A549 (cell line): ENCODE measurements around the gene C10orf67. TPM values are rescaled to one million over a fixed set of nuclear protein-coding genes. Genes with fewer than 3 reads are reported as not detected.
"Not testable (repeated sequence)": the region's sequence is repeated elsewhere in the genome, so short reads cannot be mapped to it uniquely, and the experiment has no call there.

Experiments
- ATAC-seq, 2 experiments: fragments of 200-7000 bp in 1 of 2; fragments of >200 bp in 1 of 2; cut with Nextera tagmentation in 1 of 2; cut with Tn5 transposase in 1 of 2; 3 replicates each; pipeline versions ENCODE4 v1.8.0 to v1.9.1; 2018 to 2020; ENCODE audit warnings: mild to moderate bottlenecking in 1 of 2, moderate library complexity in 1 of 2
- CTCF ChIA-PET: fragments of 300-600 bp; sonication (Branson Sonifier 250); formaldehyde crosslinking; extraction: SDS; loops from one replicate; lab custom pipeline; 2021; ENCODE audit warnings: antibody characterized with exemption, inconsistent platforms; lab: Yijun Ruan, JAX
- POLR2A ChIA-PET: fragments of 350-600 bp; formaldehyde crosslinking; extraction: SDS; loops from one replicate; lab custom pipeline; 2021; ENCODE audit warnings: antibody characterized with exemption, inconsistent platforms; lab: Yijun Ruan, JAX
- DNase-seq, 2 experiments: peaks; one replicate each; pipeline versions ENCODE4 v3.0.0 to v3.0.0-alpha.2; 2011 to 2016; ENCODE audit warnings: low read depth in 1 of 2, low spot score in 1 of 2
- FAIRE-seq: peaks from 2 replicates; lab custom pipeline; 2011; peaks lifted over from hg19 to GRCh38; lab: Jason Lieb, UNC
- H3K27ac ChIP-seq, 2 experiments: fragments of >200 bp; sonication (Bioruptor Twin); formaldehyde crosslinking; 3 replicates each; pipeline ENCODE4 v1.5.1; 2016 to 2017
- H3K4me1 ChIP-seq: fragments of >200 bp; sonication (Bioruptor Twin); formaldehyde crosslinking; 3 replicates; pipeline ENCODE4 v1.6.1; 2016
- H3K4me2 ChIP-seq: fragments of >200 bp; sonication (Bioruptor Twin); formaldehyde crosslinking; 3 replicates; pipeline ENCODE4 v1.6.1; 2016
- H3K4me3 ChIP-seq: fragments of >200 bp; sonication (Bioruptor Twin); formaldehyde crosslinking; 3 replicates; pipeline ENCODE4 v1.5.1; 2016
- H3K9me3 ChIP-seq: fragments of >200 bp; sonication (Bioruptor Twin); formaldehyde crosslinking; 3 replicates; pipeline ENCODE4 v1.6.1; 2016
- BCL3 ChIP-seq: fragments of >200 bp; sonication (Bioruptor Twin); formaldehyde crosslinking; IDR thresholded peaks from 3 replicates; pipeline ENCODE4 v1.6.1; 2016
- CBX8 ChIP-seq: fragments of 200-600 bp; sonication (generic); IDR thresholded peaks from 2 replicates; pipeline ENCODE4 v1.6.1; 2016
- CEBPB ChIP-seq, 2 experiments: fragments of >200 bp in 1 of 2; sonication (Bioruptor Twin) in 1 of 2; formaldehyde crosslinking in 1 of 2; IDR thresholded peaks; 2 replicates each; pipeline ENCODE4 v1.6.1; 2012 to 2016
- CHD2 ChIP-seq: fragments of 150-350 bp; IDR thresholded peaks from 2 replicates; pipeline ENCODE4 v1.6.1; 2014; ENCODE audit warnings: low read length; ENCODE audit not compliant: partially characterized antibody
- CTCF ChIP-seq: fragments of >200 bp; sonication (Bioruptor Twin); formaldehyde crosslinking; IDR thresholded peaks from 3 replicates; pipeline ENCODE4 v1.5.1; 2016
- E2F6 ChIP-seq: IDR thresholded peaks from 2 replicates; pipeline ENCODE4 v1.6.1; 2012; ENCODE audit warnings: low read depth, borderline replicate concordance
- FOXS1 ChIP-seq: fragments of 250-450 bp; sonication (Bioruptor Pico); IDR thresholded peaks from 2 replicates; pipeline ENCODE4 v1.5.0; 2020; ENCODE audit warnings: mild to moderate bottlenecking, moderate library complexity
- HES2 ChIP-seq: fragments of >200 bp; sonication (Bioruptor Twin); formaldehyde crosslinking; IDR thresholded peaks from 2 replicates; pipeline ENCODE4 v1.6.1; 2016
- HMGXB4 ChIP-seq: fragments of 250-450 bp; sonication (Bioruptor Pico); IDR thresholded peaks from 2 replicates; pipeline ENCODE4 v1.5.0; 2021; ENCODE audit warnings: mild to moderate bottlenecking, moderate library complexity, borderline replicate concordance
- HOXA7 ChIP-seq: fragments of 250-450 bp; sonication (Bioruptor Pico); IDR thresholded peaks from 2 replicates; pipeline ENCODE4 v1.5.0; 2020; ENCODE audit warnings: mild to moderate bottlenecking, moderate library complexity
- JUNB ChIP-seq: fragments of >200 bp; sonication (Bioruptor Twin); formaldehyde crosslinking; IDR thresholded peaks from 2 replicates; pipeline ENCODE4 v1.6.1; 2016
- KDM1A ChIP-seq: fragments of 200-600 bp; sonication (generic); IDR thresholded peaks from 2 replicates; pipeline ENCODE4 v1.6.1; 2016; ENCODE audit warnings: low read depth, mild to moderate bottlenecking
- MAFK ChIP-seq: fragments of 450-650 bp; IDR thresholded peaks from 2 replicates; pipeline ENCODE4 v1.6.1; 2014; ENCODE audit not compliant: partially characterized antibody
- NFE2L2 ChIP-seq: fragments of 150-350 bp; conservative IDR thresholded peaks from 2 replicates; pipeline ENCODE4 v1.6.1; 2014; ENCODE audit warnings: low read length
- NPAS2 ChIP-seq: fragments of 250-450 bp; sonication (Bioruptor Pico); IDR thresholded peaks from 2 replicates; pipeline ENCODE4 v1.8.0; 2022; ENCODE audit warnings: mild to moderate bottlenecking, moderate library complexity, borderline replicate concordance
- RARB ChIP-seq: fragments of 250-450 bp; sonication (Bioruptor Pico); IDR thresholded peaks from 2 replicates; pipeline ENCODE4 v1.8.0; 2021; ENCODE audit warnings: mild to moderate bottlenecking, moderate library complexity
- RCOR1 ChIP-seq: fragments of 150-350 bp; IDR thresholded peaks from 2 replicates; pipeline ENCODE4 v1.6.1; 2014; ENCODE audit warnings: antibody characterized with exemption, low read length, low read depth
- RNF2 ChIP-seq: fragments of 200-600 bp; sonication (generic); IDR thresholded peaks from 2 replicates; pipeline ENCODE4 v1.6.1; 2016; ENCODE audit warnings: low read depth, mild to moderate bottlenecking, antibody characterized with exemption, moderate library complexity, borderline replicate concordance
- SREBF2 ChIP-seq: fragments of 450-650 bp; IDR thresholded peaks from 2 replicates; pipeline ENCODE4 v1.6.1; 2014; ENCODE audit warnings: mild to moderate bottlenecking, moderate library complexity
- ZC3H11A ChIP-seq: fragments of 450-650 bp; IDR thresholded peaks from 2 replicates; pipeline ENCODE4 v1.6.1; 2014; ENCODE audit warnings: antibody characterized with exemption, mild to moderate bottlenecking
- ZSCAN20 ChIP-seq: fragments of 250-450 bp; sonication (Bioruptor Pico); IDR thresholded peaks from 2 replicates; pipeline ENCODE4 v1.8.0; 2022; ENCODE audit warnings: mild to moderate bottlenecking, moderate library complexity
- WGBS: methylation state at CpG from one replicate; pipeline ENCODE4 v1.1.6; 2017; ENCODE audit errors: missing lambda C conversion rate; 5-methylcytosine and 5-hydroxymethylcytosine counted together
- polyA plus RNA-seq, 4 experiments: library from polyadenylated mRNA; depleted of rRNA in 3 of 4; stranded (reverse); fragments of >200 nt; fragmentation: RNase III in 1 of 4; extraction: RNeasy Plus Mini Kit Qiagen cat#74134 plus additional on column Dnase treatment in 1 of 4; gene quantifications; 2 replicates in 3 of 4; 3 replicates in 1 of 4; pipeline ENCODE4 v1.2.3, GENCODE V29; 2011 to 2017

C10orf67 gene
- polyA plus RNA-seq, 2 of the 4 experiments (the other 2 are of a cell fraction), result 0.06 to 0.09 TPM

- H3K4me2 ChIP-seq, result no peak overlapping the region
- no peak for FAIRE-seq
- TF ChIP-seq HES2 (no peak), SREBF2 (no peak), FOXS1 (no peak), KDM1A (no peak), CEBPB (IDR thresholded peaks at IDR 0.05) (no peak), NPAS2 (CRISPR knock-in tag) (no peak), E2F6 (no peak), HMGXB4 (no peak), RCOR1 (no peak), CBX8 (no peak), CHD2 (no peak), HOXA7 (no peak), RNF2 (no peak), ZC3H11A (no peak), JUNB (no peak), ZSCAN20 (CRISPR knock-in tag) (no peak)
- TF ChIP-seq, all 56 proteins: peak for 0
- Histone ChIP-seq H3K9me3 (no peaks in the 10 kb centered on the region), H3K4me1 (no peaks in the 10 kb centered on the region), H3K27ac (no peak overlapping the region), H3K4me3 (no peak overlapping the region)
- 7% methylated on average over 1 of the region's 1 CpG for WGBS
- ChIA-PET CTCF (interaction anchor here (0.8 to 11.3 kb wide), 2 partner anchors 47 to 216 kb away, joined by 3 to 176 read pairs; no protein-coding TSS in a partner anchor), POLR2A (no interaction called here)
- ATAC-seq (no peak), DNase-seq (no peak)
These were observed 33.6 kb downstream of the C10orf67 start for GRCh38 chr10:23311034-23311433.

- 0% methylated on average over 1 of the region's 1 CpG for WGBS
These were observed 34.2 kb downstream of the C10orf67 start for GRCh38 chr10:23310404-23310803.

GRCh38 chr10:23299961-23300360 lies 44.6 kb downstream of the C10orf67 start:
- H3K4me1 ChIP-seq, H3K27ac ChIP-seq, ATAC-seq, FAIRE-seq, H3K9me3 ChIP-seq, H3K4me3 ChIP-seq, H3K4me2 ChIP-seq, POLR2A ChIA-PET, DNase-seq, CTCF ChIA-PET: not testable (repeated sequence)
- WGBS, result 26% methylated on average over 7 of the region's 7 CpGs

More at GRCh38 chr10:23310404-23310803, 34.2 kb downstream of the C10orf67 start:
- no peak for TF ChIP-seq BCL3
- no peak for TF ChIP-seq CEBPB (IDR thresholded peaks at IDR 0.05)
- no peak for TF ChIP-seq NFE2L2
- no peak for TF ChIP-seq RNF2
- TF ChIP-seq CTCF, result no peak
- TF ChIP-seq NPAS2 (CRISPR knock-in tag), result no peak
- no peak for TF ChIP-seq MAFK
- no peak for TF ChIP-seq RARB (CRISPR knock-in tag)
- TF ChIP-seq, all 56 proteins: peak for 0
- H3K9me3 ChIP-seq, result no peaks in the 10 kb centered on the region
- no peak overlapping the region for H3K4me2 ChIP-seq
- ATAC-seq (no peak), FAIRE-seq (no peak), DNase-seq (no peak)
- H3K27ac ChIP-seq, result no peak overlapping the region
- no peak overlapping the region for H3K4me3 ChIP-seq
- ChIA-PET CTCF (interaction anchor here (0.7 to 11.3 kb wide), 3 partner anchors 11 to 217 kb away, joined by 3 to 176 read pairs (median 3); no protein-coding TSS in a partner anchor), POLR2A (interaction anchor here (0.6 kb wide), 1 partner anchor 212 kb away, joined by 3 read pairs; no protein-coding TSS in a partner anchor)
- no peaks in the 10 kb centered on the region for H3K4me1 ChIP-seq
